Activated CD8-positive, alpha-beta T cell treated with anti-CD3 and anti-CD28 coated beads, Interleukin-2, amount 10 ng/mL, durations not matched to agents 7 days and 5 days (primary cell): ENCODE results near the gene CNN3. TPM values are rescaled to one million over a fixed set of nuclear protein-coding genes. Genes with fewer than 3 reads are reported as not detected.

Experiments
- ATAC-seq: fragments of 150-1000 bp; cut with Tn5 transposase; one replicate; pipeline ENCODE4 v1.10.0; 2021; ENCODE audit warnings: moderate library complexity
- CTCF ChIA-PET: fragments of 350-600 bp; sonication (Branson Sonifier 250); formaldehyde crosslinking; loops from one replicate; lab custom pipeline; 2021; ENCODE audit warnings: antibody characterized with exemption; lab: Charles Lee
- POLR2A ChIA-PET: fragments of 350-600 bp; sonication (Branson Sonifier 250); formaldehyde crosslinking; loops from one replicate; lab custom pipeline; 2021; ENCODE audit warnings: antibody characterized with exemption; lab: Charles Lee
- DNase-seq: peaks from one replicate; pipeline ENCODE4 v3.0.0-alpha.2; 2020
- H3K27ac Mint-ChIP-seq: one replicate; pipeline ENCODE4 v1.8.0; 2021; ENCODE audit warnings: mild to moderate bottlenecking, mixed read lengths
- H3K27me3 Mint-ChIP-seq: one replicate; pipeline ENCODE4 v1.8.0; 2021; ENCODE audit warnings: low read depth, mixed read lengths
- H3K36me3 Mint-ChIP-seq: one replicate; pipeline ENCODE4 v1.8.0; 2021; ENCODE audit warnings: low read depth, mixed read lengths
- H3K4me1 Mint-ChIP-seq: one replicate; pipeline ENCODE4 v1.8.0; 2021; ENCODE audit warnings: low read depth, mixed read lengths
- H3K4me3 Mint-ChIP-seq: one replicate; pipeline ENCODE4 v1.8.0; 2021; ENCODE audit warnings: mild to moderate bottlenecking, mixed read lengths
- H3K9me3 Mint-ChIP-seq: one replicate; pipeline ENCODE4 v1.8.0; 2022; ENCODE audit warnings: mixed read lengths; ENCODE audit not compliant: insufficient read depth
- total RNA-seq, 2 experiments: library from RNA; stranded (reverse); gene quantifications; one replicate each; pipeline ENCODE4 v1.2.3, GENCODE V29; 2021

The CNN3 gene
- total RNA-seq: 1 to 10 TPM; 6.1 to 7.2 TPM

- Mint-ChIP-seq H3K9me3 (no peaks in the 10 kb centered on the region), H3K36me3 (no peaks in the 10 kb centered on the region), H3K4me3 (peak within 1 kb of the TSS; percentile 84), H3K4me1 (peaks cover 17% of the 10 kb centered on the region), H3K27me3 (peaks cover 35% of the 10 kb centered on the region), H3K27ac (peak within 1 kb of the TSS; percentile 65)
- ATAC-seq: peak; percentile 92
- ChIA-PET POLR2A (interaction anchor here (0.6 kb wide), 1 partner anchor 21 kb away, joined by 6 read pairs; no protein-coding TSS in a partner anchor), CTCF (interaction anchor here (1.1 to 1.7 kb wide), 3 partner anchors 73 to 116 kb away, joined by 4 to 6 read pairs (median 5); no protein-coding TSS in a partner anchor)
- peak; percentile 69 for DNase-seq
Measured at GRCh38 chr1:94926915-94927404, at the start of gene CNN3. CNN3 (minus strand) TSS chr1:94927110; CDS start chr1:94926894, 216 bp downstream.

DNA sequence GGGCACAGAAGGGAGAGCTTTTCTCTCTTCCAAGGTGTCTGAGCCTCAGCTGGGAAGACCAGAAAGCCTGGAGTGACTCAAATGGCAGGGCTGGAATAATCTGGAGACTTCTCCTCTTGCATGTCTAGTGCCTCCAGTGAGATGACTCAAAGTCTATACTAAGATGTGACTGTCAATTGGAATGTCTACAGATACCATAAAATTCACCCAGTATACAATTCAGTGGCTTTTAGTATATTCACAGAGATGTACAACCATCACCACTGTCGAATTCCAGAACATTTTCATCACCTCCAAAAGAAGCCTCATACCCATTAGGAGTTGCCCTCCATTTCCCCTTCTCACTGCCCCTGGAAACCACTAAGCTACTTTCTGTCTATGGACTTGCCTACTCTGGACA is 47.9 kb upstream of the CNN3 start:
- no peaks in the 10 kb centered on the region for H3K9me3 Mint-ChIP-seq
- POLR2A ChIA-PET: no interaction called here
- ATAC-seq: no peak
- CTCF ChIA-PET: no interaction called here
- DNase-seq: no peak
- H3K27me3 Mint-ChIP-seq: no peaks in the 10 kb centered on the region
- H3K4me1 Mint-ChIP-seq: no peaks in the 10 kb centered on the region
- no peak overlapping the region for H3K27ac Mint-ChIP-seq
- H3K4me3 Mint-ChIP-seq: no peak overlapping the region
- no peaks in the 10 kb centered on the region for H3K36me3 Mint-ChIP-seq

- CTCF ChIA-PET: no interaction called here
- H3K36me3 Mint-ChIP-seq: no peaks in the 10 kb centered on the region
Measured at GRCh38 chr1:94974241-94974640, 47.3 kb upstream of the CNN3 start.

DNA sequence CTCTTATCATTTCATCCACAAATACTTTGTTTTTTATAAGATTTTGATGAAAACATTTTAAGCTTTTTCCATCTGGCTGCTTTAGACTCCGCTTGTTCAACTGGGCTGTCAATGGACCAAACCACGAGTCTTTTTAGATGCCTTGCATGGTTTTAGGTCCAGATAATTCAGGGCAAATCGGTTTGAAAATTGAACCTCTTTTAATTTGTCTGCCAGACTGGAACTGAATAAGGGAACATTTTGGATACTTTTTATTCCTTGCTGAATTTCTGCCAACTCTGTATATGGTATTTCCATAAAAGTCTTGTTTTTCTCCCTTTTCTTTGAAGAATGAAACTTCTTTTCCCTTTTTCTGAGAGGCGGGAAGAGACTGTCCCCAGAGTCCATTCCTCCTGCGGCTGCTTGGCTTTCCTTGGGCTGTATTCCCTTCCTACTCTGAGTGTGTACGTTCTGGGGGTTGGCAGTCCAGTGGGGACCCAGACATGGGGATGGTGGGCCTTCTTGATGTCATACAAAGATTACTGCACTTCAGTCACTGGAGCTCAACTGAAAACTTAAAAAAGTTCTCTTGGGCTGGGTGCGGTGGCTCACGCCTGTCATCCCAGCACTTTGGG is 46.5 kb upstream of the CNN3 start:
- H3K27ac Mint-ChIP-seq: no peak overlapping the region
- no peak for ATAC-seq
- no peaks in the 10 kb centered on the region for H3K4me1 Mint-ChIP-seq
- no peaks in the 10 kb centered on the region for H3K9me3 Mint-ChIP-seq
- no peaks in the 10 kb centered on the region for H3K27me3 Mint-ChIP-seq
- no peak overlapping the region for H3K4me3 Mint-ChIP-seq
- DNase-seq: no peak
- CTCF ChIA-PET: no interaction called here
- no peaks in the 10 kb centered on the region for H3K36me3 Mint-ChIP-seq
- POLR2A ChIA-PET: no interaction called here

More at GRCh38 chr1:94974241-94974640, 47.3 kb upstream of the CNN3 start:
- no peak overlapping the region for H3K27ac Mint-ChIP-seq
- H3K27me3 Mint-ChIP-seq: no peaks in the 10 kb centered on the region
- POLR2A ChIA-PET: no interaction called here
- no peak for ATAC-seq
- DNase-seq: no peak
- H3K4me1 Mint-ChIP-seq: no peaks in the 10 kb centered on the region
- H3K9me3 Mint-ChIP-seq: no peaks in the 10 kb centered on the region
- H3K4me3 Mint-ChIP-seq: no peak overlapping the region

DNA sequence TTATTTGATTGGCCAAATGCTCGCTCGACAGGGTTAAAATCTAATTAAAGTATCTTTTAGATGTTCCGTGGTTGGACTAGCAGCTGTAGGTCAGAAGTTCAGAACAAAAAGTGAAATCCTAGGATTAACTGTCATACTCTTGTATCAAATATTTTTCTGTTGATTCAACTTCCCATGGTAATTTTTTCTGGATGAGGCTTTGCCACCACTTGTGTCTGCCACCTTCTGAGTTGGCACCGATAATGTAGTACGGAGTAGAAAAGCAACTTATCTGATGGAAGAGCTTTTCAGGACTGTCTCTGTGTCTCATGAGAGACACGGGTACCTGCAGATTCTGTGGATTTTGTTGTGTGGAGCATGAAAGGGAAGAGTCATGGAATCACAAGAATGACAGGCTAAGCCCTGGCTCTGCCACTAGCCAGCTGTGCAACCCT is 44.6 kb upstream of the CNN3 start:
- ChIA-PET POLR2A (interaction anchor here (0.6 kb wide), 2 partner anchors 108 to 334 kb away, joined by 3 to 4 read pairs; no protein-coding TSS in a partner anchor), CTCF (no interaction called here)
- H3K9me3 Mint-ChIP-seq: no peaks in the 10 kb centered on the region
- H3K27ac Mint-ChIP-seq: no peak overlapping the region
- no peaks in the 10 kb centered on the region for H3K27me3 Mint-ChIP-seq
- H3K36me3 Mint-ChIP-seq: no peaks in the 10 kb centered on the region
- no peaks in the 10 kb centered on the region for H3K4me1 Mint-ChIP-seq
- ATAC-seq (no peak), DNase-seq (no peak)
- no peak overlapping the region for H3K4me3 Mint-ChIP-seq

DNA sequence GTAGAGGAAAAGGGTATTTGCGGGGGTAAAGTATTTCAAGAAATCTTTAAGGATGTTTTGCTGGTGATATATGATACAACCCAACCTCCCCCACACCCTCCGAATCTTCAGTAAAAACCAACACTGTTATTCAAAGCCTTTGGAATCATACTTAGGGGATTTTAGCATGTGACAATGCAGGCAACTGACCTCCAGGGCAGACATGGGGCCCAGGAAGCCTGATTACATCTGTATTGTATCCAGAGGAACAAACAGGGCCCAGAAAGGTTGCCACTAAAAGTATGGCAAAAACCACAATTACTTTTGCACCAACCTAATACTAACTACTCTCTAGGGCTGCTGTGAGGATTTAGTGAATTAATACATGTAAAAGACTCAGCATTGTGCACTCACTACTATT is 43.9 kb upstream of the CNN3 start:
- ChIA-PET POLR2A (interaction anchor here (0.6 kb wide), 1 partner anchor 107 kb away, joined by 4 read pairs; no protein-coding TSS in a partner anchor), CTCF (no interaction called here)
- Mint-ChIP-seq H3K9me3 (no peaks in the 10 kb centered on the region), H3K27ac (no peak overlapping the region), H3K4me1 (no peaks in the 10 kb centered on the region), H3K4me3 (no peak overlapping the region), H3K36me3 (no peaks in the 10 kb centered on the region), H3K27me3 (no peaks in the 10 kb centered on the region)
- DNase-seq: no peak
- ATAC-seq: no peak

DNA sequence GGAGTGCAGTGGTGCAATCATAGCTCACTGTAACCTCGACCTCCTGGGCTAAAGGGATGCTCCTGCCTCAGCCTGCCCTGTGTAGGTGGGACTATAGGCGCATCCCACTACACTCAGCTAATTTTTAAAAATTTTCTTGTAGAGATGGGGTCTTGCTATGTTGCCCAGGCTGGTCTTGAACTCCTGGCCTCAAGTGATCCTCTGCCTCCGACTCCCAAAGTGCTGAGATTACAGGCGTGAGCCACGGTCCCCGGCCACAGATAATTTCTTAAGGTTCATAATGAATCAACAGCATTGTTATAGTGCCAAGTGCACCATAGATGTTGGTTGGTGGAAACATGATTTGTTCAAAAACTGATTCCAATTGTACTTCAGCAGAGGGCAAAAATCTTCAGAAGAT is 42.2 kb upstream of the CNN3 start:
- ATAC-seq (no peak), DNase-seq (no peak)
- no peaks in the 10 kb centered on the region for H3K4me1 Mint-ChIP-seq
- H3K27me3 Mint-ChIP-seq: no peaks in the 10 kb centered on the region
- ChIA-PET CTCF (interaction anchor here (0.8 kb wide), 1 partner anchor 74 kb away, joined by 4 read pairs; no protein-coding TSS in a partner anchor), POLR2A (no interaction called here)
- no peaks in the 10 kb centered on the region for H3K9me3 Mint-ChIP-seq
- H3K4me3 Mint-ChIP-seq: no peak overlapping the region
- no peak overlapping the region for H3K27ac Mint-ChIP-seq
- H3K36me3 Mint-ChIP-seq: no peaks in the 10 kb centered on the region

DNA sequence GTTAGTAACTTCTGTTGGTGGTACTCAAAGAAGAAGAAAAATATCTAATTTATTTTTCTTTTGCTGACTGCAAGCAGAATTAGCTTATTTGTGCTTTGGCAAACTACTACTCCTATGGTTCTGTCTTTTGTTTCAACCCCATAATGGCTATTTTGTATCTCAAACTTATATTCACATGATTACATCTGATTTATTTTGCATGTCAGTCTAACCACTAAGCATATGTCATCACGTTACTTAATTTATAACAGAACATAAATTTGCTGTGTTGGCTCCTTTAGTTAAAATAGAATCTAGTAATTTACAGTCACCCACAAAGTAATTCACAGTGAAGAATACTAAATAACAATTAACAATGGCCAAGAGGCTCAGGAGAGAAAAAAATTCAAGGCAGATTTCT is 39.1 kb upstream of the CNN3 start:
- ChIA-PET POLR2A (no interaction called here), CTCF (no interaction called here)
- ATAC-seq (no peak), DNase-seq (no peak)
- Mint-ChIP-seq H3K27me3 (no peaks in the 10 kb centered on the region), H3K4me1 (peaks cover 19% of the 10 kb centered on the region), H3K27ac (no peak overlapping the region), H3K36me3 (no peaks in the 10 kb centered on the region), H3K4me3 (no peak overlapping the region), H3K9me3 (no peaks in the 10 kb centered on the region)

DNA sequence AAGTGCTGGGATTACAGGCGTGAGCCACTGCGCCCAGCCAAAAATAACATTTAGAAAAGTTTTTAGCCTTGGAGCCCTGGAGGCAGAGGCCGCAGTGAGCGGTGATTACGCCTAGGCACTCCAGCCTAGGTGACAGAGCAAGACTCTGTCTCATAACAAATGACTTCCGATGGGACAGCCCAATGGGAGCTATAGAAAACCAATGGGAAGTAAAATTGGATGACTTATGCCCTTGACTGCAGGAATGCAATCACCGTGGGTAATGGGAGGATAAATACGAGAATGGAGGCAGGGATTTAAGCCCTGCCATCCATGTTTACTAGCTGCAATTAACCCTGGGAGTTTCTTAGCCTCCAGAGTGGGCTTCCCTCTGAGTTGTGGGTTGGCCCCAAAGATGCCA is 37.0 kb upstream of the CNN3 start:
- ATAC-seq (no peak), DNase-seq (no peak)
- POLR2A ChIA-PET: no interaction called here
- CTCF ChIA-PET: interaction anchor here (0.6 to 2.8 kb wide), 5 partner anchors 78 to 270 kb away, joined by 3 to 8 read pairs (median 3); partner anchors contain the start of gene RWDD3
- Mint-ChIP-seq H3K27me3 (no peaks in the 10 kb centered on the region), H3K4me1 (peaks cover 19% of the 10 kb centered on the region), H3K36me3 (no peaks in the 10 kb centered on the region), H3K27ac (no peak overlapping the region), H3K4me3 (no peak overlapping the region), H3K9me3 (no peaks in the 10 kb centered on the region)

GRCh38 chr1:94962409-94963265 is 35.7 kb upstream of the CNN3 start:
- Mint-ChIP-seq H3K4me3 (peak overlapping the region; percentile 76), H3K27ac (peak overlapping the region; percentile 95), H3K36me3 (no peaks in the 10 kb centered on the region), H3K4me1 (peaks cover 19% of the 10 kb centered on the region), H3K9me3 (no peaks in the 10 kb centered on the region), H3K27me3 (no peaks in the 10 kb centered on the region)
- ChIA-PET POLR2A (interaction anchor here (1.0 kb wide), 1 partner anchor 271 kb away, joined by 3 read pairs; the partner anchor contains the start of gene RWDD3), CTCF (interaction anchor here (0.9 to 2.8 kb wide), 4 partner anchors 13 to 108 kb away, joined by 3 to 8 read pairs (median 3); no protein-coding TSS in a partner anchor)
- DNase-seq (peak; percentile 56), ATAC-seq (peak; percentile 92)

DNA sequence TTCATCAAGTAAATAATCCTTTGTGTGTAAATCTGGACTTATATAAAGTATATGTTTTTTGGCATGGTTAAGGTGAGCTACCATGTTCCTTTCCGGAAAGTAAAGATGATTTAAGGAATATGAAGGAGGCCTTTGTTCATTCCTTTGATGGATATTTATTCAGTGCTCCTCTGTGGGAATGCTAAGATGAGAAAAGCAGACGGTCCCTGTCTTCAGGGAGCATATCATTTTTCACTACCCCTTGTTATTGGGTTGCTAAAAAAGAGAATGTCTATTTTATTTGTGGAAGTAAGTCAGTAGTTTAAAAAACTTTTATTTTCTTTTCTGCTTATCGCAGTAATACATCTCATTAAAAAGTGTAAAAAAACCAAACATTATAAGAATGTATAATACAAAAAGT is 35.1 kb upstream of the CNN3 start:
- Mint-ChIP-seq H3K9me3 (no peaks in the 10 kb centered on the region), H3K36me3 (no peaks in the 10 kb centered on the region), H3K4me3 (peak overlapping the region; percentile 76), H3K4me1 (peaks cover 19% of the 10 kb centered on the region), H3K27me3 (no peaks in the 10 kb centered on the region), H3K27ac (no peak overlapping the region)
- DNase-seq: no peak
- CTCF ChIA-PET: interaction anchor here (0.6 to 2.8 kb wide), 2 partner anchors 82 to 536 kb away, joined by 3 to 8 read pairs; no protein-coding TSS in a partner anchor
- no peak for ATAC-seq
- POLR2A ChIA-PET: no interaction called here
